Bronchial epithelial cell (primary cell): ENCODE results near the gene IL2RA. TPM values are rescaled to one million over a fixed set of nuclear protein-coding genes. Genes with fewer than 3 reads are reported as not detected.
A peak's percentile ranks its signal among the peaks of the same experiment; 100 is the strongest.

ENCODE experiments used
- DNase-seq: peaks from one replicate; pipeline ENCODE4 v3.0.0-alpha.2; 2010; ENCODE audit warnings: low read depth
- FAIRE-seq: peaks from 2 replicates; lab custom pipeline; 2011; peaks lifted over from hg19 to GRCh38; lab: Jason Lieb, UNC
- H3K27me3 ChIP-seq: 2 replicates; pipeline ENCODE4 v1.5.1; 2011; ENCODE audit warnings: low read length; ENCODE audit not compliant: control insufficient read depth, insufficient read depth
- H3K36me3 ChIP-seq: 2 replicates; pipeline ENCODE4 v1.5.1; 2011; ENCODE audit warnings: low read length; ENCODE audit not compliant: control insufficient read depth, insufficient read depth
- H3K4me3 ChIP-seq: 2 replicates; pipeline ENCODE4 v1.5.1; 2011; ENCODE audit warnings: mild to moderate bottlenecking, low read depth, low read length, control low read depth
- total RNA-seq: library from RNA; depleted of rRNA; stranded (reverse); fragments of >200 nt; gene quantifications from 2 replicates; pipeline ENCODE4 v1.2.1, GENCODE V29; 2014
- TF ChIP-seq, protein P1 (sequence below): IDR thresholded peaks from 2 replicates; pipeline ENCODE4 v1.5.1; 2011; ENCODE audit warnings: mild to moderate bottlenecking, moderate library complexity, low read length, control low read depth, inconsistent platforms; ENCODE audit not compliant: insufficient read depth, severe bottlenecking

IL2RA gene
- total RNA-seq, 1 donor from 2014 or later, result not detected

- Histone ChIP-seq H3K4me3 (no peak overlapping the region), H3K27me3 (no peaks in the 10 kb centered on the region), H3K36me3 (no peaks in the 10 kb centered on the region)
- TF ChIP-seq, protein P1, sequence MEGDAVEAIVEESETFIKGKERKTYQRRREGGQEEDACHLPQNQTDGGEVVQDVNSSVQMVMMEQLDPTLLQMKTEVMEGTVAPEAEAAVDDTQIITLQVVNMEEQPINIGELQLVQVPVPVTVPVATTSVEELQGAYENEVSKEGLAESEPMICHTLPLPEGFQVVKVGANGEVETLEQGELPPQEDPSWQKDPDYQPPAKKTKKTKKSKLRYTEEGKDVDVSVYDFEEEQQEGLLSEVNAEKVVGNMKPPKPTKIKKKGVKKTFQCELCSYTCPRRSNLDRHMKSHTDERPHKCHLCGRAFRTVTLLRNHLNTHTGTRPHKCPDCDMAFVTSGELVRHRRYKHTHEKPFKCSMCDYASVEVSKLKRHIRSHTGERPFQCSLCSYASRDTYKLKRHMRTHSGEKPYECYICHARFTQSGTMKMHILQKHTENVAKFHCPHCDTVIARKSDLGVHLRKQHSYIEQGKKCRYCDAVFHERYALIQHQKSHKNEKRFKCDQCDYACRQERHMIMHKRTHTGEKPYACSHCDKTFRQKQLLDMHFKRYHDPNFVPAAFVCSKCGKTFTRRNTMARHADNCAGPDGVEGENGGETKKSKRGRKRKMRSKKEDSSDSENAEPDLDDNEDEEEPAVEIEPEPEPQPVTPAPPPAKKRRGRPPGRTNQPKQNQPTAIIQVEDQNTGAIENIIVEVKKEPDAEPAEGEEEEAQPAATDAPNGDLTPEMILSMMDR, result no peak
- FAIRE-seq (no peak), DNase-seq (no peak)
These were observed 33.8 kb upstream of the IL2RA start for GRCh38 chr10:6095810-6096570.

GRCh38 chr10:6092731-6093130 is 30.6 kb upstream of the IL2RA start:
- H3K27me3 ChIP-seq, result no peaks in the 10 kb centered on the region
- H3K4me3 ChIP-seq, result no peak overlapping the region
- TF ChIP-seq, protein P1, result no peak
- FAIRE-seq (no peak), DNase-seq (no peak)
- no peaks in the 10 kb centered on the region for H3K36me3 ChIP-seq

GRCh38 chr10:6091630-6092029 is 29.5 kb upstream of the IL2RA start:
- FAIRE-seq, result no peak
- TF ChIP-seq, protein P1, result no peak

DNA sequence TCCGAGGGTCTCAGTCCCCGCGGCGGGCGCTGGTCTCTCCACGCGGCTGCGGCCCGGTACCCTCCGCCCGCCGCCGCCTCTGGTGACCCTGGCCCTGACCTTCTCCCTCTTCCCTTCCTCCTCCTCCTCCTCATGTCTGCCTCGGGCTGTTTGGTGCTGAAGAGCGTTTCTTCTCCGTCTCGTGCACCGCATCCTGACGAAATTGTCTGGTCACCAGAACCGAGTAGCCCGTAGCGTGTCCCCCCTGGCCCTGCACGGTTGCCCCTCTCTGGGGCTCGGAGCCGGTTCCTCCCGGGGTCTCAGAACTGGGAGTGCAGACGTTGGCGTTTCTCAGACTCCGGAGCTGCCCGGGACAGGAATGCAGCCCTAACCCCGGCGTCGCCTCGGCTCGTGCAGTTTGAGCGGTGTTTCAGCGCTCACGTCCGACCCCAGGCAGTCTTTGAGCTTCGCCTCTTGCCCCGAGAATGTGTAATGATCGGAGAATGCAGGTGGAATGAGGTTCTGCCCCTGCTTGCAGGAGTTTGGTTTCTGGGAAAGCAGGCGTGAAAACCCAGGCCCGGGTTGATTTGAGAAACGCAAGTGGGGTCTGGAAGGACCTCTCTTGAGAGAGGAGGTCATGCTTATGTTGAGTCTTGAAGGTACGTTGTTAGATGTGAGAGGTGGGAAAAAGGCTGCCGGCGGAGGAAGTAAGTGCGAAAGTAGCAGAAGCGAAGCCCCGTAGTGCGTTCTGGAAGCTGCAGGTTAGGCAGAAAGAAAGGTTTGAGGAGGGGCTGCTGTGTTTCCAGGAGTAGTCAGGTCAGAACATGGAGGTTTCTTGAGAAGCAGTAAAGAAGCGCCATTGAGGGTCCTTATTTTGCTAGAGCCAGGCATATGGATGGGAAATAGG is 27.4 kb upstream of the IL2RA start:
- Histone ChIP-seq H3K36me3 (no peaks in the 10 kb centered on the region), H3K27me3 (no peaks in the 10 kb centered on the region), H3K4me3 (peak overlapping the region; percentile 92)
- FAIRE-seq, result no peak
- peak; percentile 71 for DNase-seq
- TF ChIP-seq, protein P1, result no peak

More at GRCh38 chr10:6091630-6092029, 29.5 kb upstream of the IL2RA start:
- Histone ChIP-seq H3K36me3 (no peaks in the 10 kb centered on the region), H3K27me3 (no peaks in the 10 kb centered on the region), H3K4me3 (no peak overlapping the region)
- no peak for DNase-seq

DNA sequence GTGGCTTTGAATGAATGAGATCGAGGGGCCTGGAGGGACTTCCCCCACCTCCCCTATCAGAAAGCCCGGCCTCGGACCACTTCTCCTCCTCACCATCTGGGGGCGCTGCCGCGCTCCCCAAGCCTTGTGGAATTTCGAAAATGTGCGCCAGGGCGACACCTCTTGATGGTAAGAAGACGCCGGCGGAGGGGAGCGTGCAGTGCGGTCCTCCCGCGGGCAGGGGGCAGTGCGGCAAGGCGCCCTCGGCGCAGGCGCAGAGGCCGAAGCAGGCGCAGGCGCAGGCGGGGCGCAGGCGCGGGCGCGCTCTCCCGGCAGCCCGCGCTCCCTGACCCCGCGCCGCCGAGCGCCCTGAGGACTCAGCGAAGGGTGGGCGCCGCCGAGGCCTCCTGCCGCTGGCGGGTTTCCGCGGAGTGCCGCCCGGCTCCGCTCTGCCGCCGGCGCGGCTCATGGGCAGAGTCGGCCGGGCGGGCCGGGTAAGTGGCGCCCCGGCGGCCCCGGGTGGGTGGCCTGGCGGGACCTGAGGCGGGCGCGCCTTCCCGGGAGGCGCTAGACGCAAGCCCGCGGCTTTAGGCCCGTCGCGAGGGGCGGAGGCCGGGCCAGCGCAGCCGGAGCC is 26.7 kb upstream of the IL2RA start, which contains the start of gene RBM17:
RBM17 (plus strand) TSS at position 314 of the 613 bp plus-strand sequence. CDS start 8,032 bp downstream, outside the sequence.
- peak within 1 kb of the TSS; percentile 92 for H3K4me3 ChIP-seq
- FAIRE-seq (no peak), DNase-seq (peak; percentile 82)
- TF ChIP-seq, protein P1, result peak; percentile 100
- no peaks in the 10 kb centered on the region for H3K36me3 ChIP-seq
- no peaks in the 10 kb centered on the region for H3K27me3 ChIP-seq
